DND-41 (cell line): ENCODE measurements around the gene ZDHHC7.

Experiments used
- EZH2 ChIP-seq: IDR thresholded peaks from 3 replicates; pipeline ENCODE4 v1.6.1; 2012; ENCODE audit warnings: borderline replicate concordance, low read depth, mild to moderate bottlenecking, moderate library complexity, low read length, inconsistent platforms; ENCODE audit not compliant: severe bottlenecking
- TF ChIP-seq, protein P1 (sequence below): IDR thresholded peaks from 2 replicates; pipeline ENCODE4 v1.5.1; 2012; ENCODE audit warnings: borderline replicate concordance, low read length, moderate library complexity, mild to moderate bottlenecking; ENCODE audit not compliant: poor library complexity, severe bottlenecking; ENCODE audit errors: extremely low read depth

DNA sequence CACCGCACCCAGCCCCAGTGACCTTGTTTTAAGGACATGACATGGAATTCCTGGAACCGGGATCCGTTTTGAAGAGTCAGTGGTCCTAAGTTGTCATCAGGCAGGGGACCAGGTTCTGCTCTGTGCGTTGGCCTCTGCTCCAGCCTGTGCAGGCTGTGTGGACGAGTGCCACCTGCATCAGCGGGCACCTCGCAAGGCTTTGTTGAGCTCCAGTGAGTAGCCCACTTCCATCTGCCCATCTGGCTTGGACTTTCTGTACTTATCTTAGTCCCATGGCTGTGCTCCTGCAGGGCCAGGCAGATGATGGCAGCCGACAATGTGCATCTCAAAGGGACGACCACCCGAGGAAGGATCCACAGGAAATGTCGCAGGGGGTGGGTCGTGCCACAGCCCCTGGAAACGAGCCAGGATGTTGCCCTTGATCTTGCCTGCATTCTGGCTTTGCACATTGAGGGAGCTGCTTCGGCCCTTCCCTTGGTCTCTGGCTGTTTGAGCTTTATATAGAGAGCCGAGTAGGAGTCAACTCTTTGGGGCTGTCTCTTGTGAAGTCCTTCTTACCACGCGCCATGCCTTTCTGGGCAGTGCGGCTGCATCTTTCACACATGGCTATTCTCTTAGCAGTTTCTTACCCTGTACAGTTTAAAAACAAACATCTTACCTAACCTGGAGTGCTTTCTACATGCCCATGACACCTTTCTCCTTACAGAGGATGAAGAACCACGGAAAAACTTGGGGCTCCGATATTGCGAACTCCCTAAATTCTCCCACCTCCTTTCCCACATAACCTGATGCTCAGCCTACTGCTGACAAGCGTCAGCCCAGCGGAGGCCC is 34.5 kb upstream of the ZDHHC7 start:
- TF ChIP-seq, protein P1, sequence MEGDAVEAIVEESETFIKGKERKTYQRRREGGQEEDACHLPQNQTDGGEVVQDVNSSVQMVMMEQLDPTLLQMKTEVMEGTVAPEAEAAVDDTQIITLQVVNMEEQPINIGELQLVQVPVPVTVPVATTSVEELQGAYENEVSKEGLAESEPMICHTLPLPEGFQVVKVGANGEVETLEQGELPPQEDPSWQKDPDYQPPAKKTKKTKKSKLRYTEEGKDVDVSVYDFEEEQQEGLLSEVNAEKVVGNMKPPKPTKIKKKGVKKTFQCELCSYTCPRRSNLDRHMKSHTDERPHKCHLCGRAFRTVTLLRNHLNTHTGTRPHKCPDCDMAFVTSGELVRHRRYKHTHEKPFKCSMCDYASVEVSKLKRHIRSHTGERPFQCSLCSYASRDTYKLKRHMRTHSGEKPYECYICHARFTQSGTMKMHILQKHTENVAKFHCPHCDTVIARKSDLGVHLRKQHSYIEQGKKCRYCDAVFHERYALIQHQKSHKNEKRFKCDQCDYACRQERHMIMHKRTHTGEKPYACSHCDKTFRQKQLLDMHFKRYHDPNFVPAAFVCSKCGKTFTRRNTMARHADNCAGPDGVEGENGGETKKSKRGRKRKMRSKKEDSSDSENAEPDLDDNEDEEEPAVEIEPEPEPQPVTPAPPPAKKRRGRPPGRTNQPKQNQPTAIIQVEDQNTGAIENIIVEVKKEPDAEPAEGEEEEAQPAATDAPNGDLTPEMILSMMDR: no peak
- TF ChIP-seq EZH2: no peak
